Right lobe of liver (tissue), 6 donors: ENCODE measurements around the gene CEP55. TPM values are rescaled to one million over a fixed set of nuclear protein-coding genes. Genes with fewer than 3 reads are reported as not detected.
A peak's percentile ranks its signal among the peaks of the same experiment; 100 is the strongest.

Experiments used
- ATAC-seq, 4 donors: fragments of 200-7000 bp; cut with Tn5 transposase; one replicate each; pipeline ENCODE4 v1.9.1; 2020; ENCODE audit warnings: mild to moderate bottlenecking in 4 of 4, moderate library complexity in 4 of 4
- DNase-seq, 3 donors: peaks; one replicate each; pipeline ENCODE4 v3.0.0-alpha.2; 2020
- H3K27ac ChIP-seq, 3 donors: fragments of 200-600 bp; one replicate each; pipeline ENCODE4 v1.8.0; 2022
- H3K27me3 ChIP-seq, 2 donors: fragments of 200-600 bp; one replicate each; pipeline ENCODE4 v1.8.0; 2022
- H3K36me3 ChIP-seq, 4 donors: fragments of 200-600 bp; sonication (generic) in 1 of 4; one replicate each; pipeline versions ENCODE4 v1.5.1 to v1.8.0; 2017 to 2022; ENCODE audit warnings: control low read depth in 1 of 4
- H3K4me1 ChIP-seq, 4 donors: fragments of 200-600 bp; sonication (generic) in 1 of 4; one replicate each; pipeline versions ENCODE4 v1.5.1 to v1.8.0; 2017 to 2022; ENCODE audit warnings: control low read depth in 1 of 4
- H3K4me3 ChIP-seq, 3 donors: fragments of 200-600 bp; one replicate each; pipeline ENCODE4 v1.8.0; 2022
- H3K9me3 ChIP-seq, 4 donors: fragments of 200-600 bp; sonication (generic) in 1 of 4; one replicate each; pipeline versions ENCODE4 v1.5.1 to v1.8.0; 2017 to 2022; ENCODE audit warnings: control low read depth in 1 of 4
- CTCF ChIP-seq, 4 donors: fragments of 200-600 bp in 3 of 4; fragments of 450-650 bp in 1 of 4; IDR thresholded peaks; one replicate each; pipeline versions ENCODE4 v1.5.1 to v1.8.0; 2016 to 2022; ENCODE audit warnings: antibody characterized with exemption in 4 of 4, mild to moderate bottlenecking in 2 of 4
- POLR2A ChIP-seq: fragments of 450-650 bp; IDR thresholded peaks from one replicate; pipeline ENCODE4 v1.6.1; 2017; ENCODE audit warnings: antibody characterized with exemption, mild to moderate bottlenecking
- WGBS: methylation state at CpG from one replicate; pipeline ENCODE4 v1.1.6; 2018; ENCODE audit warnings: low coverage, low lambda C conversion rate; ENCODE audit not compliant: insufficient coverage; ENCODE audit errors: missing lambda C conversion rate; 5-methylcytosine and 5-hydroxymethylcytosine counted together
- intact Hi-C, 2 donors: fragments of 100-400 bp; cut with DNase I; formaldehyde crosslinking; loops; one replicate each; pipeline versions ENCODE4 v1.11.2 to v1.14.1; 2022
- total RNA-seq, 6 experiments: library from RNA; depleted of rRNA in 2 of 6; stranded (reverse); fragments of >200 nt in 2 of 6; fragmentation: NEBNext Ultra II Directional in 3 of 6; extraction: Animal tissue kit (Norgen Biotek cat#: 25700) in 3 of 6; gene quantifications; one replicate each; pipeline versions ENCODE4 v1.1.0 to v1.2.4, GENCODE V29; 2016 to 2023
- donor health status: DM: no; HTN: yes; CAD: no.
- donor health status: DM: no; HTN: no; CAD: no.
- donor health status: DM: no; HTN: no; CAD: no.
- donor health status: DM: no; HTN: yes; CAD: no.
- donor health status: DM: no; HTN: yes; CAD: no.

Gene CEP55
- total RNA-seq, 6 experiments from 2014 or later: 0.16 to 0.56 (median 0.43) TPM; not detected in 1

GRCh38 chr10:93482145-93482834 is 14.1 kb upstream of the CEP55 start, which contains the start of gene MYOF:
Gene MYOF (minus strand): TSS chr10:93482334. CDS start chr10:93482194, 140 bp downstream.
- 0% methylated on average over 27 of the region's 27 CpGs for WGBS
- intact Hi-C loops: loop anchor here (5.0 to 10.0 kb wide), 2 partner anchors 105 to 107 kb away; no protein-coding TSS in a partner anchor

GRCh38 chr10:93485690-93486089 is 10.7 kb upstream of the CEP55 start:
- Histone ChIP-seq H3K9me3 (no peaks in the 10 kb centered on the region), H3K27ac (no peak overlapping the region), H3K27me3 (no peaks in the 10 kb centered on the region), H3K4me1 (no peaks in the 10 kb centered on the region), H3K36me3 (no peaks in the 10 kb centered on the region), H3K4me3 (no peak overlapping the region)
- no peak for DNase-seq
- TF ChIP-seq CTCF (IDR thresholded peaks at IDR 0.05) (no peak), POLR2A (no peak)
- WGBS: 57% methylated on average over 1 of the region's 1 CpG
- ATAC-seq: no peak
- intact Hi-C loops: loop anchor here in 1 of 2 donors (10.0 kb wide), 1 partner anchor 111 kb away; no protein-coding TSS in a partner anchor

More at GRCh38 chr10:93482145-93482834, 14.1 kb upstream of the CEP55 start, which contains the start of gene MYOF:
- H3K27me3 ChIP-seq: no peaks in the 10 kb centered on the region
- H3K27ac ChIP-seq: peak within 1 kb of the TSS; percentile 48 to 85 (median 66)
- ATAC-seq (peak; percentile 92 to 95 (median 94)), DNase-seq (peak in 2 of 3 donors; percentile 26 to 55)
- no peaks in the 10 kb centered on the region for H3K4me1 ChIP-seq
- TF ChIP-seq POLR2A (no peak), CTCF (IDR thresholded peaks at IDR 0.05) (peak; percentile 56 to 70 (median 62))
- H3K4me3 ChIP-seq: peak within 1 kb of the TSS; percentile 60 to 69 (median 62)
- H3K36me3 ChIP-seq: no peaks in the 10 kb centered on the region
- no peaks in the 10 kb centered on the region for H3K9me3 ChIP-seq

DNA sequence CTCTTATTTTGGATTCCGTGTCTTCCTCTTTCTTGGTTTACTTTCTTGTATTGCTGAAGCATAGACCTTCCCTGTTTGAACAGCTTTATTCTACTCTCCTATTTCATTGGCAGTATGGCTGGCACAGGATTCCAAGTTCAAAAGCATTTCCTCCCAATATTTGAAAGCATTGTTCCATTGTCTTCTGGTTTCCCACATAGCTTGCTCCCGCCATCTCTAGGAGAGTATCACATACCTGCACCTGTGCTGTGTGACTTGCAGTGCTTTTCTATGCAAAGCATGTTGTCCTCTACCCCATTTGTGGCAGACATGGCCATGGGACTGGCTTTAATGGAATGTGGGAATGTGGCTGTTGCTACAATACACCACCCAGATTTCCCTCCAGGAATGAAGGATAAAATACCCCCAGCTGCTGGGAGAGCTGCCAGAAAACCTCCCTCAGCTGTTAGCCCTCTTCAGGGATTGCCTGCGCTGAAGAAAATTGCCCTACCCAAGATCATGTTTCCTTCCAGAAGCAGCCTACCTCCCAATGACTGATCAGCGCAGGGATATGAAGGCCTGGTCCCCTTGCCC is 7.4 kb upstream of the CEP55 start:
- Histone ChIP-seq H3K27me3 (no peaks in the 10 kb centered on the region), H3K9me3 (no peaks in the 10 kb centered on the region), H3K36me3 (no peaks in the 10 kb centered on the region), H3K27ac (no peak overlapping the region), H3K4me3 (no peak overlapping the region), H3K4me1 (no peaks in the 10 kb centered on the region)
- WGBS: 80% methylated on average over 3 of the region's 4 CpGs
- ATAC-seq (no peak), DNase-seq (no peak)
- intact Hi-C loops: loop anchor here in 1 of 2 donors (10.0 kb wide), 1 partner anchor 114 kb away; no protein-coding TSS in a partner anchor
- TF ChIP-seq CTCF (IDR thresholded peaks at IDR 0.05) (no peak), POLR2A (no peak)

DNA sequence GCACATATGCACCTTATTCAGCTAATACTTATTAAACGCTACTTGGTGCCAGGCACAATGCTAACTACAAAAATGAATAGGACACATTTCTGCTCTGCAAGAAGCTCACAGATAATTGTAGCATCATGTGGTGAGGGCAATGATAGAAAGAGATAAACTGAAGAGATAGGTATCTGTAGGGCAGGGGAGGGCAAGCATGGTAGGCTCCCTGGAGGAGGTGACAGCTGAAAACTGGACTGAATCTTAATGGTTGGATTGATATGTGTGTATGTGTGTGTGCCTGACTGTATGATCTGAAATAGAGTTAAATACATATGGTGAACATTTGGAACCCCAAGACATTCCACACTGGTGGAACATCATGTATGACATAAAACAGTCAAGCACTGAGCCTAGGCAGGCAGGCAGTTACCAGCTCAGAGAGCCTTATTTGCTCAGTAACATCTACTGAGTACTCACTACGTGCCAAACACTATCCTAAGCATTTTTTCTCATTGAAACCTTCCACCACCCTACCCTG is 4.8 kb upstream of the CEP55 start:
- no peaks in the 10 kb centered on the region for H3K27me3 ChIP-seq
- no peaks in the 10 kb centered on the region for H3K9me3 ChIP-seq
- H3K36me3 ChIP-seq: no peaks in the 10 kb centered on the region
- TF ChIP-seq POLR2A (no peak), CTCF (IDR thresholded peaks at IDR 0.05) (no peak)
- no peak overlapping the region for H3K27ac ChIP-seq
- ATAC-seq (no peak), DNase-seq (no peak)
- H3K4me1 ChIP-seq: peaks cover 0 to 6% (median 0%) of the 10 kb centered on the region in 4 donors
- WGBS: 100% methylated on average over 1 of the region's 2 CpGs
- no peak overlapping the region for H3K4me3 ChIP-seq
- intact Hi-C loops: no loop called here
